Esophagus squamous epithelium (tissue), 4 donors: ENCODE measurements around the gene ZNF397.

ENCODE experiments used
- POLR2A ChIP-seq, 4 donors: fragments of 450-650 bp; IDR thresholded peaks; one replicate each; pipeline ENCODE4 v1.6.1; 2017; ENCODE audit warnings: antibody characterized with exemption in 4 of 4, mild to moderate bottlenecking in 4 of 4, moderate library complexity in 3 of 4
- TF ChIP-seq, protein P1 (sequence below), 6 experiments: fragments of 450-650 bp in 4 of 6; fragments of 200-600 bp in 2 of 6; sonication (generic) in 2 of 6; IDR thresholded peaks; one replicate each; pipeline ENCODE4 v1.5.1; 2016 to 2019; ENCODE audit warnings: antibody characterized with exemption in 6 of 6, mild to moderate bottlenecking in 4 of 6, moderate library complexity in 4 of 6

DNA sequence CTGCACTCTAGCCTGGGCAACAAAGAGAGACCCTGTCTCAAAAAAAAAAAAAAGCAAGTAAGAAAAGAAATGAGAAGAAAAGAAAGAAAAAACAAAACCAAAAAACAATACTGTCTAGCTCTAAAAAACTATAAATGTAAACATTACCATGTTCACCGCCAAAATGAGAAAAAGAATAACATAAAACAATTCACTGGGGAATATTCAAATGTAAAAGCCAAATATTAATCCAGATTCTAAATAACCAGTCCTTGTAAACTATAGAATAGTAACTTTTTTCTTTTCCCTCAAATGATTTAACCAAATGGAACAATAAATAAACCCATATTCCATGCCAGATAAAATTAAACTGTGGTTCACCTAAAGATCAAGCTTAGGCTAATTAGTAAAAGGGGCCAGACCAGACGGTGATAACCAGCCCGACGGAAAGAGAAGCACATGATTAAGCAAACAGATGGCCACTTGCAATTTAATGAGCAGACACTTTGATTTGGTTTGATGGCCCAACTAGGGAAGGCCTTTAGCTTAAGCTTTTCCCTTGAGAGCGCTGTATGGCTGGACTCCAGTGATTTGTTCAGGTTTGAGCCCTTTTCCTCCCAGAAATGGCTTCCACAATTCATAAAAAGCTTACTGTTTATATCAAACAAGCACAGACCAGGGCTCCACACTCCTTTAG is 39.4 kb upstream of the ZNF397 start:
- TF ChIP-seq, protein P1, sequence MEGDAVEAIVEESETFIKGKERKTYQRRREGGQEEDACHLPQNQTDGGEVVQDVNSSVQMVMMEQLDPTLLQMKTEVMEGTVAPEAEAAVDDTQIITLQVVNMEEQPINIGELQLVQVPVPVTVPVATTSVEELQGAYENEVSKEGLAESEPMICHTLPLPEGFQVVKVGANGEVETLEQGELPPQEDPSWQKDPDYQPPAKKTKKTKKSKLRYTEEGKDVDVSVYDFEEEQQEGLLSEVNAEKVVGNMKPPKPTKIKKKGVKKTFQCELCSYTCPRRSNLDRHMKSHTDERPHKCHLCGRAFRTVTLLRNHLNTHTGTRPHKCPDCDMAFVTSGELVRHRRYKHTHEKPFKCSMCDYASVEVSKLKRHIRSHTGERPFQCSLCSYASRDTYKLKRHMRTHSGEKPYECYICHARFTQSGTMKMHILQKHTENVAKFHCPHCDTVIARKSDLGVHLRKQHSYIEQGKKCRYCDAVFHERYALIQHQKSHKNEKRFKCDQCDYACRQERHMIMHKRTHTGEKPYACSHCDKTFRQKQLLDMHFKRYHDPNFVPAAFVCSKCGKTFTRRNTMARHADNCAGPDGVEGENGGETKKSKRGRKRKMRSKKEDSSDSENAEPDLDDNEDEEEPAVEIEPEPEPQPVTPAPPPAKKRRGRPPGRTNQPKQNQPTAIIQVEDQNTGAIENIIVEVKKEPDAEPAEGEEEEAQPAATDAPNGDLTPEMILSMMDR (IDR thresholded peaks at IDR 0.05) = no peak
- TF ChIP-seq POLR2A (IDR thresholded peaks at IDR 0.05) = no peak
